Small intestine (tissue), 7 donors: ENCODE measurements around the gene SASH1. TPM values are rescaled to one million over a fixed set of nuclear protein-coding genes. Genes with fewer than 3 reads are reported as not detected.
"Not testable (repeated sequence)": the region's sequence is repeated elsewhere in the genome, so short reads cannot be mapped to it uniquely, and the experiment has no call there.

Experiments used
- DNase-seq, 2 donors: peaks; one replicate each; pipeline versions ENCODE4 v3.0.0 to v3.0.0-alpha.2; 2013
- FAIRE-seq: peaks from 2 replicates; lab custom pipeline; 2012; peaks lifted over from hg19 to GRCh38; lab: Jason Lieb, UNC
- H3K27ac ChIP-seq, 3 donors: one replicate each; pipeline ENCODE4 v1.5.1; 2013; ENCODE audit warnings: low read length in 2 of 3, mild to moderate bottlenecking in 2 of 3, control low read depth in 1 of 3, inconsistent platforms in 1 of 3, low read depth in 1 of 3, moderate library complexity in 1 of 3
- H3K27me3 ChIP-seq, 3 donors: one replicate each; pipeline ENCODE4 v1.6.1; 2013; ENCODE audit warnings: low read length in 3 of 3, inconsistent platforms in 1 of 3; ENCODE audit not compliant: control insufficient read depth in 3 of 3, insufficient read depth in 3 of 3
- H3K36me3 ChIP-seq, 3 donors: one replicate each; pipeline ENCODE4 v1.6.1; 2013; ENCODE audit warnings: low read length in 3 of 3, inconsistent platforms in 1 of 3, low read depth in 1 of 3, mild to moderate bottlenecking in 1 of 3, moderate library complexity in 1 of 3; ENCODE audit not compliant: control insufficient read depth in 3 of 3, insufficient read depth in 2 of 3
- H3K4me1 ChIP-seq, 3 donors: one replicate each; pipeline ENCODE4 v1.6.1; 2013; ENCODE audit warnings: low read length in 2 of 3, inconsistent platforms in 1 of 3, low read depth in 1 of 3, mild to moderate bottlenecking in 1 of 3, moderate library complexity in 1 of 3; ENCODE audit not compliant: control insufficient read depth in 3 of 3, insufficient read depth in 2 of 3
- H3K4me3 ChIP-seq, 3 donors: one replicate each; pipeline ENCODE4 v1.5.1; 2013; ENCODE audit warnings: low read length in 3 of 3, control low read depth in 1 of 3, inconsistent platforms in 1 of 3, low read depth in 1 of 3, mild to moderate bottlenecking in 1 of 3, moderate library complexity in 1 of 3
- H3K9me3 ChIP-seq, 2 donors: one replicate each; pipeline ENCODE4 v1.6.1; 2013; ENCODE audit warnings: low read depth in 1 of 2, low read length in 1 of 2; ENCODE audit not compliant: control insufficient read depth in 2 of 2, insufficient read depth in 1 of 2
- WGBS, 3 donors: extraction: QIAGEN DNeasy Blood & Tissue Kit; methylation state at CpG; one replicate each; pipeline ENCODE4 v1.1.7; 2013; 5-methylcytosine and 5-hydroxymethylcytosine counted together
- polyA plus RNA-seq, 4 donors: library from polyadenylated mRNA; stranded (reverse) in 3 of 4; unstranded in 1 of 4; fragments of 200-250 nt in 3 of 4; fragments of 120-200 nt in 1 of 4; gene quantifications; one replicate each; pipeline versions ENCODE4 v1.2.1 to v1.2.3, GENCODE V29; 2013
- donor health status: healthy with polysubstance abuse.
- donor health status: control.
- donor health status: control.
- donor health status: Bipolar disorder and iron deficiency.
- donor health status: healthy.

Gene SASH1
- polyA plus RNA-seq, 4 donors: 1.3 to 16.1 (median 8.0) TPM

- Histone ChIP-seq H3K4me1 (peaks cover 0 to 2% (median 0%) of the 10 kb centered on the region in 3 donors), H3K27ac (no peak overlapping the region), H3K9me3 (no peaks in the 10 kb centered on the region), H3K36me3 (peaks cover 0 to 6% (median 0%) of the 10 kb centered on the region in 3 donors), H3K4me3 (no peak overlapping the region), H3K27me3 (no peaks in the 10 kb centered on the region)
- WGBS, 3 donors: 63 to 83% (median 66%) methylated on average over 4 of the region's 4 CpGs
- no peak for DNase-seq
- FAIRE-seq: no peak
Measured at GRCh38 chr6:148347441-148348054, 4.9 kb downstream of the SASH1 start.

GRCh38 chr6:148348335-148348734, 5.7 kb downstream of the SASH1 start:
- Histone ChIP-seq H3K4me3 (no peak overlapping the region), H3K27ac (no peak overlapping the region), H3K36me3 (peaks cover 0 to 6% (median 0%) of the 10 kb centered on the region in 3 donors), H3K4me1 (peaks cover 0 to 2% (median 0%) of the 10 kb centered on the region in 3 donors), H3K9me3 (no peaks in the 10 kb centered on the region), H3K27me3 (no peaks in the 10 kb centered on the region)
- no peak for FAIRE-seq
- 76 to 84% (median 80%) methylated on average over 3 of the region's 3 CpGs for WGBS, 3 donors
- no peak for DNase-seq

GRCh38 chr6:148348778-148349177, 6.1 kb downstream of the SASH1 start:
- H3K9me3 ChIP-seq: no peaks in the 10 kb centered on the region
- WGBS, 3 donors: 89 to 94% (median 90%) methylated on average over 10 of the region's 10 CpGs
- no peak for FAIRE-seq

GRCh38 chr6:148349466-148349865, 6.8 kb downstream of the SASH1 start:
- Histone ChIP-seq H3K4me1 (no peaks in the 10 kb centered on the region), H3K27me3 (no peaks in the 10 kb centered on the region), H3K9me3 (no peaks in the 10 kb centered on the region), H3K36me3 (peaks cover 0 to 9% (median 0%) of the 10 kb centered on the region in 3 donors), H3K27ac (no peak overlapping the region), H3K4me3 (no peak overlapping the region)
- DNase-seq (no peak), FAIRE-seq (no peak)
- WGBS, 3 donors: 91 to 96% (median 95%) methylated on average over 9 of the region's 9 CpGs

More at GRCh38 chr6:148348778-148349177, 6.1 kb downstream of the SASH1 start:
- no peak for DNase-seq
- Histone ChIP-seq H3K27ac (no peak overlapping the region), H3K4me3 (no peak overlapping the region), H3K4me1 (no peaks in the 10 kb centered on the region), H3K27me3 (no peaks in the 10 kb centered on the region), H3K36me3 (peaks cover 0 to 7% (median 0%) of the 10 kb centered on the region in 3 donors)

GRCh38 chr6:148351309-148351708, 8.7 kb downstream of the SASH1 start:
- Histone ChIP-seq H3K4me3 (no peak overlapping the region), H3K4me1 (no peaks in the 10 kb centered on the region), H3K9me3 (no peaks in the 10 kb centered on the region), H3K27ac (no peak overlapping the region), H3K27me3 (no peaks in the 10 kb centered on the region), H3K36me3 (peaks cover 0 to 9% (median 0%) of the 10 kb centered on the region in 3 donors)
- WGBS, 3 donors: 60 to 86% (median 78%) methylated on average over 1 of the region's 1 CpG
- DNase-seq (no peak), FAIRE-seq (no peak)

- not testable (repeated sequence) for H3K9me3 ChIP-seq, FAIRE-seq, H3K36me3 ChIP-seq, H3K27ac ChIP-seq, H3K4me3 ChIP-seq, H3K27me3 ChIP-seq, H3K4me1 ChIP-seq, DNase-seq
- 92 to 96% (median 93%) methylated on average over 7 of the region's 7 CpGs for WGBS, 3 donors
Measured at GRCh38 chr6:148352421-148352820, 9.8 kb downstream of the SASH1 start.

- FAIRE-seq: no peak
- 70 to 77% (median 71%) methylated on average over 7 of the region's 7 CpGs for WGBS, 3 donors
- no peaks in the 10 kb centered on the region for H3K9me3 ChIP-seq
- no peaks in the 10 kb centered on the region for H3K27me3 ChIP-seq
- peaks cover 0 to 2% (median 0%) of the 10 kb centered on the region in 3 donors for H3K4me1 ChIP-seq
- no peak for DNase-seq
- no peak overlapping the region for H3K4me3 ChIP-seq
- peaks cover 0 to 5% (median 0%) of the 10 kb centered on the region in 3 donors for H3K36me3 ChIP-seq
- H3K27ac ChIP-seq: no peak overlapping the region
Measured at GRCh38 chr6:148358196-148358785, 15.7 kb downstream of the SASH1 start.

- FAIRE-seq (no peak), DNase-seq (no peak)
- peaks cover 0 to 2% (median 0%) of the 10 kb centered on the region in 3 donors for H3K4me1 ChIP-seq
- H3K9me3 ChIP-seq: no peaks in the 10 kb centered on the region
- H3K27me3 ChIP-seq: no peaks in the 10 kb centered on the region
- no peak overlapping the region for H3K27ac ChIP-seq
- H3K4me3 ChIP-seq: no peak overlapping the region
- peaks cover 0 to 2% (median 0%) of the 10 kb centered on the region in 3 donors for H3K36me3 ChIP-seq
- WGBS, 3 donors: 93 to 97% (median 96%) methylated on average over 5 of the region's 5 CpGs
Measured at GRCh38 chr6:148359228-148359627, 16.6 kb downstream of the SASH1 start.
